Measurements from ENCODE around the gene MIPOL1. TPM values are rescaled to one million over a fixed set of nuclear protein-coding genes. Genes with fewer than 3 reads are reported as not detected.
"Not testable (repeated sequence)": the region's sequence is repeated elsewhere in the genome, so short reads cannot be mapped to it uniquely, and the experiment has no call there.

The MIPOL1 gene
- total RNA-seq, 3 donors from 2014 or later: 12.2 to 48.8 (median 36.1) TPM

DNA sequence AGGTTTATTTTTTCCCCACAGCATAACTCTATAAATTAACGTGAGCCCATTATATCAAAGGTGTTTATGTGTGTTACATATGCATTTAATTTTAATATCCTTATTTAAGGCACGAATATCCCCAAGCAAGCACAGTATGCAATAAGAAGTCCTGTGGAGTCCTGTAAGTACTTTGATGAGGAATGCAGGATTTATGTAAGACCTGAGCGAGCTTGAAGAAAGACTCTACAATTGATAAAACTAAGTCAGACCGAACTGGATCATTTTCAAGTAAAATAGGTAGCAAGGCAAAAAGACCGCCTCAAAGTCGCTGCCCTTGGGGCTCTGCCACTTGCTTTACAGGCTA lies 26.1 kb upstream of the MIPOL1 start:
- no peak for TF ChIP-seq CTCF (IDR thresholded peaks at IDR 0.05)
- TF ChIP-seq POLR2A (IDR thresholded peaks at IDR 0.05): no peak
- no peaks in the 10 kb centered on the region for H3K36me3 ChIP-seq
- H3K9me3 ChIP-seq: no peaks in the 10 kb centered on the region
- no peaks in the 10 kb centered on the region for H3K27me3 ChIP-seq
- peak overlapping the region; percentile 69 to 77 (median 75) for H3K4me3 ChIP-seq
- H3K4me1 ChIP-seq: no peaks in the 10 kb centered on the region
- peak overlapping the region; percentile 90 to 93 for H3K27ac ChIP-seq
- intact Hi-C loops (cut with DNase I; ENCODE audit: low total_unique reads): no loop called here
- no peak for DNase-seq (ENCODE audit: low spot score in 2 of 2)

GRCh38 chr14:37172024-37172869 lies 25.5 kb upstream of the MIPOL1 start, which contains the start of gene SLC25A21:
TSS of gene SLC25A21 (minus strand) at chr14:37172606.
- Histone ChIP-seq H3K27ac (peak within 1 kb of the TSS; percentile 90 to 93), H3K36me3 (no peaks in the 10 kb centered on the region), H3K27me3 (no peaks in the 10 kb centered on the region), H3K4me3 (peak within 1 kb of the TSS; percentile 69 to 77 (median 75)), H3K4me1 (no peaks in the 10 kb centered on the region), H3K9me3 (no peaks in the 10 kb centered on the region)
- intact Hi-C loops (cut with DNase I; ENCODE audit: low total_unique reads): no loop called here
- TF ChIP-seq CTCF (IDR thresholded peaks at IDR 0.05) (no peak), POLR2A (IDR thresholded peaks at IDR 0.05) (peak; percentile 28), POLR2AphosphoS5 (IDR thresholded peaks at IDR 0.05) (peak; percentile 11 to 46 (median 44))
- peak; percentile 51 to 75 for DNase-seq (ENCODE audit: low spot score in 2 of 2)

- Histone ChIP-seq H3K27ac (peak overlapping the region; percentile 90 to 93), H3K36me3 (no peaks in the 10 kb centered on the region), H3K27me3 (no peaks in the 10 kb centered on the region), H3K4me1 (no peaks in the 10 kb centered on the region), H3K9me3 (no peaks in the 10 kb centered on the region), H3K4me3 (peak overlapping the region; percentile 69 to 77 (median 75))
- intact Hi-C loops (cut with DNase I; ENCODE audit: low total_unique reads): no loop called here
- TF ChIP-seq CTCF (IDR thresholded peaks at IDR 0.05) (no peak), POLR2A (IDR thresholded peaks at IDR 0.05) (no peak), POLR2AphosphoS5 (IDR thresholded peaks at IDR 0.05) (no peak)
- no peak for DNase-seq (ENCODE audit: low spot score in 2 of 2)
Measured at GRCh38 chr14:37172936-37173614, 24.7 kb upstream of the MIPOL1 start.

DNA sequence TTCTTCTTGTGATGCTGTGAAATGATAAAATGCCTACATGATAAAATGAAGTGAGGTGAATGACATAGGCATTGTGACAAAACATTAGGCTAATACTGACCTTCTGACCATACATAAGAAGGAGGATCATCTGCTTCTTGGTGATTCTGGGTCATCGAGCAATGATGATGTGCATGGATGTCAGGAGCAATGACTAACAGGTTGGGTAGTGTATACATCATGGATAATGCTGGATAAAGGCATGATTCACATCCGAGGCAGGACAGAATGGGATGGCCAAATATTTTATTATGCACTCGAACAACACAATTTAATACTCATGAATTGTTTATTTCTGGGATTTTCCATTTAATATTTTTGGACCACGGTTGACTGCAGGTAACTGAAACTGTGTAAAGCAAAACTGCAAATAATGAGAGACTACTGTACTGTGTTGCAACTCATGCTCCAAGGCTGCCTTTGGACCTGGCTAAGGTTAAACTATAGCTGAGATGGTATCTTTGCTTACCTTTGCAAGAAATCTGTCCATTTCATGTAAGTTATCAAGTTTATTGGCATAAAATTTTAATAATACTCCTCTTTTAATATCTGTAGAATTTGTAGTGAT lies 17.7 kb upstream of the MIPOL1 start:
- Histone ChIP-seq H3K4me3 (no peak overlapping the region), H3K27me3 (no peaks in the 10 kb centered on the region), H3K9me3 (no peaks in the 10 kb centered on the region), H3K27ac (no peak overlapping the region), H3K36me3 (no peaks in the 10 kb centered on the region), H3K4me1 (no peaks in the 10 kb centered on the region)
- TF ChIP-seq POLR2AphosphoS5 (IDR thresholded peaks at IDR 0.05) (no peak), POLR2A (IDR thresholded peaks at IDR 0.05) (no peak), CTCF (IDR thresholded peaks at IDR 0.05) (no peak)
- intact Hi-C loops (cut with DNase I; ENCODE audit: low total_unique reads): no loop called here
- no peak for DNase-seq (ENCODE audit: low spot score in 2 of 2)

GRCh38 chr14:37180886-37181285 lies 16.9 kb upstream of the MIPOL1 start:
- H3K27me3 ChIP-seq; H3K4me3 ChIP-seq; intact Hi-C loops (cut with DNase I; ENCODE audit: low total_unique reads); H3K4me1 ChIP-seq; DNase-seq (ENCODE audit: low spot score in 2 of 2); H3K27ac ChIP-seq; H3K9me3 ChIP-seq; H3K36me3 ChIP-seq: not testable (repeated sequence)

All from breast epithelium (tissue), 4 donors.